ENCODE measurements around the gene PNMT. TPM values are rescaled to one million over a fixed set of nuclear protein-coding genes. Genes with fewer than 3 reads are reported as not detected.

The PNMT gene
- total and polyA plus RNA-seq, 2 of the 13 experiments (the other 11 are each of a cell fraction or from before 2014, with no cell fraction given) = 0.25 TPM; not detected in 1

GRCh38 chr17:39652587-39653315 is 15.5 kb upstream of the PNMT start (continued):
- TF ChIP-seq ZNF564 (CRISPR knock-in tag; IDR thresholded peaks at IDR 0.05) (0 out of 2 replicates have a peak, but pooled peaks have one; percentile 9), PITX1 (CRISPR knock-in tag; IDR thresholded peaks at IDR 0.05) (peak; percentile 69; the same call in 1 of the 2 replicates), KDM3A (CRISPR knock-in tag; IDR thresholded peaks at IDR 0.05; ENCODE audit: low read depth) (peak; percentile 34; the same call in 1 of the 2 replicates), ZNF556 (CRISPR knock-in tag; IDR thresholded peaks at IDR 0.05; ENCODE audit: borderline replicate concordance) (peak; percentile 85; the same call in 1 of the 2 replicates), ZNF34 (CRISPR knock-in tag; IDR thresholded peaks at IDR 0.05; ENCODE audit: borderline replicate concordance) (0 out of 2 replicates have a peak, but pooled peaks have one; percentile 61), ZFP90 (CRISPR knock-in tag; IDR thresholded peaks at IDR 0.05; ENCODE audit: borderline replicate concordance) (0 out of 2 replicates have a peak, but pooled peaks have one; percentile 58), ASH2L (IDR thresholded peaks at IDR 0.05; ENCODE audit: insufficient read length, low read depth, low read length) (peak; percentile 23), AHR (CRISPR knock-in tag; IDR thresholded peaks at IDR 0.05) (peak; percentile 59; the same call in 1 of the 2 replicates), NFATC3 (CRISPR knock-in tag; IDR thresholded peaks at IDR 0.05) (no peak), SRSF4 (IDR thresholded peaks at IDR 0.05; ENCODE audit: low read depth, low read length, poor library complexity, severe bottlenecking) (no peak), SOX5 (CRISPR knock-in tag; IDR thresholded peaks at IDR 0.05; ENCODE audit: borderline replicate concordance) (peak; percentile 94), ZSCAN20 (CRISPR knock-in tag; IDR thresholded peaks at IDR 0.05; ENCODE audit: borderline replicate concordance) (no peak), ZNF598 (CRISPR knock-in tag; IDR thresholded peaks at IDR 0.05; ENCODE audit: borderline replicate concordance) (0 out of 2 replicates have a peak, but pooled peaks have one; percentile 37), ZNF296 (CRISPR knock-in tag; conservative IDR thresholded peaks at IDR 0.05) (no peak), MXD4 (CRISPR knock-in tag; IDR thresholded peaks at IDR 0.05) (peak; percentile 33; the same call in 1 of the 2 replicates), SAP130 (CRISPR knock-in tag; IDR thresholded peaks at IDR 0.05; ENCODE audit: low read depth) (peak; percentile 71), WIZ (CRISPR knock-in tag; IDR thresholded peaks at IDR 0.05) (no peak; the same call in 1 of the 2 replicates), BCL3 (CRISPR knock-in tag; IDR thresholded peaks at IDR 0.05) (0 out of 2 replicates have a peak, but pooled peaks have one; percentile 55)
- TF ChIP-seq, protein P1, sequence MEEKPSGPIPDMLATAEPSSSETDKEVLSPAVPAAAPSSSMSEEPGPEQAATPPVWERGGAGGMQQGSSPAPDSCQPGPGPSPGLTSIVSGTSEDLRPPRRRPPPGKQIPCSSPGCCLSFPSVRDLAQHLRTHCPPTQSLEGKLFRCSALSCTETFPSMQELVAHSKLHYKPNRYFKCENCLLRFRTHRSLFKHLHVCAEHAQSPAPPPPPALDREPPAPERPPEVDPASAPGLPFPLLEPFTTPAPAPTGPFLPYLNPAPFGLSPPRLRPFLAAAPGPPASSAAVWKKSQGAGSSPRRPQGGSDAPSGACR (CRISPR knock-in tag; IDR thresholded peaks at IDR 0.05) = 0 out of 2 replicates have a peak, but pooled peaks have one; percentile 27
- TF ChIP-seq, protein P2, sequence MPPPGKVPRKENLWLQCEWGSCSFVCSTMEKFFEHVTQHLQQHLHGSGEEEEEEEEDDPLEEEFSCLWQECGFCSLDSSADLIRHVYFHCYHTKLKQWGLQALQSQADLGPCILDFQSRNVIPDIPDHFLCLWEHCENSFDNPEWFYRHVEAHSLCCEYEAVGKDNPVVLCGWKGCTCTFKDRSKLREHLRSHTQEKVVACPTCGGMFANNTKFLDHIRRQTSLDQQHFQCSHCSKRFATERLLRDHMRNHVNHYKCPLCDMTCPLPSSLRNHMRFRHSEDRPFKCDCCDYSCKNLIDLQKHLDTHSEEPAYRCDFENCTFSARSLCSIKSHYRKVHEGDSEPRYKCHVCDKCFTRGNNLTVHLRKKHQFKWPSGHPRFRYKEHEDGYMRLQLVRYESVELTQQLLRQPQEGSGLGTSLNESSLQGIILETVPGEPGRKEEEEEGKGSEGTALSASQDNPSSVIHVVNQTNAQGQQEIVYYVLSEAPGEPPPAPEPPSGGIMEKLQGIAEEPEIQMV (CRISPR knock-in tag; IDR thresholded peaks at IDR 0.05; ENCODE audit: low read depth) = peak; percentile 72; the same call in 1 of the 2 replicates
